MCF 10A (cell line): ENCODE results near the gene ADD3. TPM values are rescaled to one million over a fixed set of nuclear protein-coding genes. Genes with fewer than 3 reads are reported as not detected.

Experiments
- BruUV-seq: library from RNA; stranded (reverse); fragments of 400-500 nt; replicated peaks from 2 replicates; lab custom pipeline; 2021; lab: Mats Ljungman, UMichigan
- CTCF ChIA-PET: fragments of 300-600 bp; sonication (Branson Sonifier 250); formaldehyde crosslinking; extraction: SDS; loops from one replicate; lab custom pipeline; 2021; ENCODE audit warnings: antibody characterized with exemption, inconsistent platforms; lab: Yijun Ruan, JAX
- POLR2A ChIA-PET: fragments of 300-600, 350-650 bp; sonication (Branson Sonifier 250); formaldehyde crosslinking; extraction: SDS; loops from one replicate; lab custom pipeline; 2020; ENCODE audit warnings: antibody characterized with exemption, inconsistent platforms; lab: Yijun Ruan, JAX
- DNase-seq: peaks from one replicate; pipeline ENCODE4 v3.0.0-alpha.2; 2018; ENCODE audit not compliant: unreplicated experiment
- H3K27ac Mint-ChIP-seq: one replicate; pipeline ENCODE4 v1.8.0; 2022; ENCODE audit warnings: mild to moderate bottlenecking, low read depth, mixed read lengths; ENCODE audit not compliant: unreplicated experiment
- H3K27me3 Mint-ChIP-seq: one replicate; pipeline ENCODE4 v1.8.0; 2022; ENCODE audit warnings: mixed read lengths; ENCODE audit not compliant: insufficient read depth, unreplicated experiment
- H3K36me3 Mint-ChIP-seq: one replicate; pipeline ENCODE4 v1.8.0; 2022; ENCODE audit warnings: mild to moderate bottlenecking, moderate library complexity, mixed read lengths; ENCODE audit not compliant: insufficient read depth, unreplicated experiment
- H3K4me1 Mint-ChIP-seq: one replicate; pipeline ENCODE4 v1.8.0; 2022; ENCODE audit warnings: mixed read lengths; ENCODE audit not compliant: insufficient read depth, unreplicated experiment
- H3K4me3 Mint-ChIP-seq: one replicate; pipeline ENCODE4 v1.8.0; 2022; ENCODE audit warnings: mild to moderate bottlenecking, moderate library complexity, mixed read lengths; ENCODE audit not compliant: unreplicated experiment
- H3K9me3 Mint-ChIP-seq: one replicate; pipeline ENCODE4 v1.8.0; 2022; ENCODE audit warnings: mixed read lengths; ENCODE audit not compliant: unreplicated experiment
- CTCF ChIP-seq: fragments of 200-600 bp; IDR thresholded peaks from one replicate; pipeline ENCODE4 v1.8.0; 2022; ENCODE audit warnings: antibody characterized with exemption, mild to moderate bottlenecking; ENCODE audit not compliant: unreplicated experiment
- intact Hi-C: fragments of 100-400 bp; cut with micrococcal nuclease; formaldehyde crosslinking; loops from 2 replicates; pipeline ENCODE4 v1.14.1; 2022
- total RNA-seq: library from RNA; stranded (reverse); gene quantifications from 2 replicates; pipeline ENCODE4 v1.2.3, GENCODE V29; 2022

The ADD3 gene
- total RNA-seq, 1 experiment from 2014 or later: 14.5 TPM

- H3K4me3 Mint-ChIP-seq: no peak overlapping the region
- H3K9me3 Mint-ChIP-seq: no peaks in the 10 kb centered on the region
- intact Hi-C loops: no loop called here
- H3K36me3 Mint-ChIP-seq: no peaks in the 10 kb centered on the region
- no peak for TF ChIP-seq CTCF
- no peak for DNase-seq
- ChIA-PET POLR2A (no interaction called here), CTCF (no interaction called here)
- H3K27ac Mint-ChIP-seq: no peak overlapping the region
- no peaks in the 10 kb centered on the region for H3K27me3 Mint-ChIP-seq
- H3K4me1 Mint-ChIP-seq: no peaks in the 10 kb centered on the region
- BruUV-seq: no TSS peak
Observed at GRCh38 chr10:110091830-110092229, 84.0 kb downstream of the ADD3 start.

- TF ChIP-seq CTCF: no peak
- ChIA-PET POLR2A (no interaction called here), CTCF (no interaction called here)
- BruUV-seq: no TSS peak
- no peaks in the 10 kb centered on the region for H3K9me3 Mint-ChIP-seq
- H3K36me3 Mint-ChIP-seq: no peaks in the 10 kb centered on the region
- intact Hi-C loops: no loop called here
- no peak overlapping the region for H3K4me3 Mint-ChIP-seq
- H3K4me1 Mint-ChIP-seq: no peaks in the 10 kb centered on the region
- no peak for DNase-seq
- no peak overlapping the region for H3K27ac Mint-ChIP-seq
- no peaks in the 10 kb centered on the region for H3K27me3 Mint-ChIP-seq
Observed at GRCh38 chr10:110093722-110094121, 85.9 kb downstream of the ADD3 start.

DNA sequence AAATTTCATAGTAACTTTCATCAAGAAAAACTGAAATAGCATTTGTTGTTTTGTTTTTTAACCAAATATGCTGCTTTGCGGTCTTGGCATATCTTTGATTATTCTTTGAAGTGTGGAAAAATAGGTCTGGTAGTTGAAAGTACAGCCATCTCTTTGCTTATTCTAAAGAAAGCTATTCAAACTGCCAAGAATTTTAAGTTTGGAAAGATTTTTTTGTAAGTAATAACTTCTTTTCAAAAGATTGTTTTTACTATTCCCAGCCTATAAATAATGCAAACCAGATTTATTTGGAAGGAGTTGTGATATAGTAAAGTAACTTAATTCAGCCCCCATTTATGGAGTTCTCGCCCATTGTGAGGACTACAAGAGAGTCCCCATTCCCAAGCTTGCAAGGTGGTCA, 87.0 kb downstream of the ADD3 start:
- H3K9me3 Mint-ChIP-seq: no peaks in the 10 kb centered on the region
- H3K36me3 Mint-ChIP-seq: no peaks in the 10 kb centered on the region
- no peak for TF ChIP-seq CTCF
- ChIA-PET CTCF (no interaction called here), POLR2A (no interaction called here)
- no peak overlapping the region for H3K27ac Mint-ChIP-seq
- no peaks in the 10 kb centered on the region for H3K27me3 Mint-ChIP-seq
- intact Hi-C loops: no loop called here
- no peak for DNase-seq
- no peak overlapping the region for H3K4me3 Mint-ChIP-seq
- no peaks in the 10 kb centered on the region for H3K4me1 Mint-ChIP-seq
- no TSS peak for BruUV-seq

- Mint-ChIP-seq H3K9me3 (no peaks in the 10 kb centered on the region), H3K4me1 (no peaks in the 10 kb centered on the region), H3K27ac (no peak overlapping the region), H3K27me3 (no peaks in the 10 kb centered on the region), H3K4me3 (no peak overlapping the region), H3K36me3 (no peaks in the 10 kb centered on the region)
- TF ChIP-seq CTCF: no peak
- intact Hi-C loops: no loop called here
- POLR2A ChIA-PET: no interaction called here
- CTCF ChIA-PET: no interaction called here
- BruUV-seq: no TSS peak
- DNase-seq: no peak
Observed at GRCh38 chr10:110101464-110102144, 93.8 kb downstream of the ADD3 start.
